T-helper 2 cell treated with Interferon-gamma antibody and Interleukin-4, amounts not matched to agents 100 ng/mL and 5 ng/mL, for 36 hours (primary cell): ENCODE measurements around the gene GAB3. TPM values are rescaled to one million over a fixed set of nuclear protein-coding genes. Genes with fewer than 3 reads are reported as not detected.

ENCODE experiments used
- intact Hi-C: fragments of 100-400 bp; cut with micrococcal nuclease; formaldehyde crosslinking; loops from one replicate; pipeline ENCODE4 v1.15.1; 2023
- total RNA-seq: library from RNA; stranded (reverse); gene quantifications from 2 replicates; pipeline ENCODE4 v1.2.3, GENCODE V29; 2022

Gene GAB3
- total RNA-seq, 1 donor from 2014 or later = 8.6 TPM

DNA sequence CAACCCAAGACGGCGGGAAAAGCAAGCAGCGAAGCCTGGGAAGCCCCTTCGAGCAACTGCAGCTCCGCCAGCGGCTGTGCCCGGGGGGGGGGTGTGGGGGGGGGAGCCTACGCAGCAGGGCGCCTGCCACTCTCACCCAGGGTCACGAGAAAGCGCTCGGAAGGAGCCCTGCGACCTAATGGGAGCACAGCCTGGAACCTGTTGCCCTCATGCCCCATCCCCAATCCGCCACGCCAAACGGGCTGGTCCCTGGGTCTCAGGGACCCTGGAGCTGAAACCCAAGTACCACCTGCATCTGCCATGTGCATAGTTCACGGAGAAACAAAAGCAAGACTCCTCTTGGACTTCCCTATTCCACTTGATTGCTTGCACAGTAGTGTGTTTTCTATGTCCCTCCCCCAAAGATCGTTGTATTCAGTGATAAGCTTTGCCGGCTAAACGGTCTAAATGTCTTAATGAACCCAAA, 359 bp upstream of the GAB3 start:
- intact Hi-C loops = no loop called here

DNA sequence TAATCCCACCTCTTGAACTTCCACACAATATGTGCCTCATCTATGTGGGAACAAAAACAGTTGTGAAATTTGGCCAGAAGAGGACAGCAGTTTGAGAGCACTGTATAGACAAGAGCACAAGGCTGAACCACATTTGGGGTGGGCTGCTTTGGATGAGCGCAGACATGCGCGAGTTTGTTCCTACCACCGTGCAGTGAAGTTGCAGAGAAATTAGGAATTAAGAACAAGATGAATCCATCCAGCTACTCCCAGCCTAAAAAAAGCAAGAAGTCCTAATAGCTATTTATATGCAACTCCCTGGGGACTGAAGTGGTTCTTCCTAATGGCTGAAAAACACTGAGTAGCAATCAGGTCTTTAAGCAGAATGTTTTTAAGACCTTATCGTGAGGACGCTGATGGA, 1.0 kb downstream of the GAB3 start:
- intact Hi-C loops = loop anchor here (1.0 kb wide), 1 partner anchor 91 kb away; no protein-coding TSS in a partner anchor

DNA sequence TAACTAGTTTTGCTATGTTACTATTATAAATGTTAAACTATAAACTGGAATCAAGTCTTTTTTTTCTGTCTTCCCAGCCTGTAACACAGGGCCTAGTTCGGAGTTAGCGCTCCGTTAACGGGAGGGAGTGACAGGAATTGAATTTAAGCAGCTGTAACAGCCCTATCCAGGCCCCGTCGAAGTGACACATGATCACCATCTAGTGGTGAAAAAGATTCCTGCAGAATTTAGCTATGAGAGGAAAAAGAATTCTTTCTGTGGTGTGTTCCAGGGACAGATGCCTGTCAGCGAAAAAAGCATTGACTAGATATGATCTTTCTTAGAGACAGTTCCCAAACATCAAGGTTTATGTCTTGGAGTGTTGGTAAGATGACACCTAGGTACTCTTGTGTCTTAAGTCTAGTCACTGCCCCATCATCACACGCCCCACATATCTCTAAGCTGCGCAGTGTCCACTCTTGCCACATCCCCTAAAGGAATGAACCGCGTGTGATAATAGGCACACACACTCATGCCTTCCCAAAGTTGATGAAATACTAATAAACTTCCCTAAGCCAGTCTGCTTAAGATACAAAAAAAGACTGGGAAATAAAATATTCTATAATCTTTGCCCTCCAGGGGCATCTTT, 2.1 kb downstream of the GAB3 start:
- intact Hi-C loops = loop anchor here (1.0 kb wide), 2 partner anchors 24 to 34 kb away; no protein-coding TSS in a partner anchor

DNA sequence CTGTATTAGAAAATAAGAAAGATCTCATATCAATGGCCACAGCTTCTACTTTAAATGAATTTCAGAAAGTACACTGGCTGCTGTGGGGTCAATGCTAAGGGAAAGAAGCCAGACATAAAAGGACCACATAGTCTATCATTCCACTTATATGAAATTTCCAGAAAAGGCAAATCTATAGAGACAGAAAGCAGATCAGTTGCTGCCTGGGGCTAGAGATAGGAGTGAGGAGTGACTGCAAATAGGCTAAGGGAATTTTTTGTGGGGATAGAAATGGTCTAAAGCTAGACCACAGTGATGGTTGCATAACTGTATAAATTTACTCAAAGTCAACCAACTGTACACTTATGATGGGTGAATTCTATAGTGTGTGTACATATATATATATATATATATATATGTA, 8.3 kb downstream of the GAB3 start:
- intact Hi-C loops = no loop called here

DNA sequence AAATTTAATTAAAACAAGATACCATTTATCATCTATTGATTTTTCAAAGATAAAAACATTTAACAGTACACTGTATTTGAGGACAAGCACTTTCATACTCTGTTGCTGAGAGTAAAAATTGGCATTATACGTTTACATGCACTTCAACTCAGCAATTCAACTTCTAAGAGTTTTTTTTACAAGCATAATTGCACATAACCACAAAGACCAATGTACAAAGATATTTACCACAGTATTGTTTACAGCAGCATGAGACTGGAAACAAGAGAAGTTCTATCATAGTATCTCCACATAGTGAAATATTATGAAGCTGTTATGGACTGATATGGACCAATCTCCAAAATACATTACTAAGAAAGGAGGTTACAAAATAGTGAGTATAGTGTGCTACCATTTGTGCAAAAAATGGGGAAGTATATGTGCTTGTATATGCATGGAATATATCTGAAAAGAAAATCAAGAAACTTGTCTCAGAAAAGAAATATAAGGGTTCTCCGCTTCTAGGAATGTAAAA, 10.9 kb downstream of the GAB3 start:
- intact Hi-C loops = no loop called here

DNA sequence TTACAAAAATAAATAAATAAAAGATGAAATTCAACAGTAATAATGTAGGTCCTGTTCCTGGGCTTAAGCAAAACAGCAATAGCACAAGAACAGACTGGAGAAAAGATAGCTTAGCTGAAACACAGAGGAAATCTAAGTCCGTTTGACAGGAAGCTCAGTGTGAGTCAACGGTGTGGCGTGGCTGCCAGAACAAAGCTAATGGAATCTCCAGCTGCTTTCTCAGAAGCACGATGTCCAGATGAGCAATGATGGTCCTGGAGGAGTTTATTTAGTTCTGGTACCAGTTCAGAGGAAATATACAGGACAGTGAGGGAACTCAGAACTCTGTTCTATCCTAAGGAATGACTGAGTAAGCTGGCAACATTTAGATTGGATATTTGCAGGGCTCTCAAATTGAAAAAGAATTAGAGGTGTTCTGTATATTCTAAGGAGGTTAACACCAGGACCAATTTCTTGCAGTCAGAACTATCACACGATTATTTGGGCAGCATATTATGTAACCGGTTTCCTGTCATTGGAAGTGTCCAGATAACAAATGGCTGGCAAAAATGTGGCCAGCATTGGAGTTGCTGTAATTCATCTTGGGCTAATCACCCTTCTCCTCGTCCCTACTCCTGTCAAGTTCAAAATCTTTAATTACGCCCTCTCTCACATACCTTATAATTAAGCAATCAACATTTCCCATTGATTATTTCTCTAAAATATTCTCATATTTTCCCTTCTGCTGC, 12.7 kb downstream of the GAB3 start:
- intact Hi-C loops = no loop called here

DNA sequence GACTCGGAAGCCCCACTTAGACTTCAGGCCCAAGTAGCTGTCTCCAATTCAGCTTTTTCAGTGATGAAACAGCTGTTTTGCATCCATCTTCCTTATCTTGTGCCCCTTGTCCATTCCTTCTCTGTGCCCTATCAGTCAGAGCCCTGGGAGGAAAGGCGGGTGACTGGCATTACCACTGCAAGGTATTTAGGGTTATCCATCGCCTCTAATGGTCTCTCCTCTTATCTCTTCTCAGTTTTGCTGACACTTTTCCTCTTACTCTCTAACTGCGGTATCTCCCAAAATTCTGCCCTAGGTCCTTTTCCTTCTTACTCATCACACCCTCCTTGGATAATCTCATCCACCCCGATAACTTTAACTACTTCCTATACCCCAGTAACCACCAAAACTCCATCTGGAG, 13.7 kb downstream of the GAB3 start:
- intact Hi-C loops = no loop called here

DNA sequence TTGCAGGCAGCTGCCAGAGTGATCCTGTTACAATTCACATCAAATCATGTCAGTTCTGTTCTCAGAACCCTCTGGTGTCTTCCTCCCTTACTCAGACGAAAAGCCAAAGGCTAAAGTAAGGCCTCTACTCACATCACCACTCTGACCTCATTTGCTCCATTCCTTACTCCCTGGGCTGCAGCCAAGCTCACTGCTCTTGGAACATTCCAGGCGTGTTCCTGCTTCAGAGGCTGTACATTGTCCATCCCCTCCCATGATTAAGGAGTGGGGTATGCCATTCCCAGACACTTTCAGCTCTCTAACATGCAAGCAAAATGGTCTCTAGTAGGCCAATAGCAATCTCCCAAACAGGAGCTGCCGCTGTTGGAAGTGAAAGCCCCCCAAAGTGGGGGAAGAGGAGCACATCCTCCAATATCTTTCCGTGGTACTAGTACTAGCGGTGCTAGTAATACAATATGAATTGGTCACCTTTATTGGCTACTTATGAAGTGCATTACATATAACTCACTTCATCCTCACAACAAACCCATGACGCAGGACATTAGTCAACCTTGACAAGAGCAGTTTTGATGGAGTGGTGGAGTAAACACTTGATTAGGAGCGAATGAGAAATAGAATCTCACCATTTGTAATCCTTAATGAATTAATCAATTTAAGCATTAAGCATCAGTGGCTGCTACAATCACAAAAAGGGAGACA, 15.0 kb downstream of the GAB3 start:
- intact Hi-C loops = no loop called here

DNA sequence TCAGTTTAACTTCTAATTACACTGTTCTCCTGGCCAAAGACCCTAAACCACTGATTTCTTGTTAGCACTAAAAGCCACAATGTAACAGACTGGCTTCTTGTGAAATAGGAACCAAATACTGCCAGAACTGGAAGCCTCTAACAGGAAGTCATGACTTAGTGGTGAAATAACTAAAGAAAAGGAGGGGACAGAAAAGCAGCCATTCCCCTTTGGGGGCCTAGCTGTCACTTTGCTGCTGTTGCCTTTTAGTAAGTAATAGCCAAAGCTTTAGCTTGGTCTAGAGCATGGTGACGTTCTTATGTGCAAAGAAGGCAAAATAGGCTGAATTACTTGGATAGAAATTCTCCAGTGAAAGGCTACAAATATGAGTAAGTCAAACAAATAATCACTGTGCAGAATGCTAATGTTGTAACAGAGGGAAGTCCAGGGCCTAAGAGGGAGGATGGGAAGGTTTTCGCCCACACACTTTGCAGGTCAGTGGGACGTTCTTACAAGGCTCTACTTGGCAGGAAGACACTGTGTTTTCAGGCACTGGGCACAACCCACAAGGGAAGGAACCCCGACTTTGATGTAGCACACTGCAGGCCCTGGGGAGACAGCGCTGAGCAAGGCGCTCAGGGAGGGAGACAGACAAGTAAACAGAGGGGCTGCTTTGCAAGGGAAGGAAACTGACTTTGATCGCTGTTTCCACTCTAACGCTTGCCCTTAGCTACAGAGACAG, 16.7 kb downstream of the GAB3 start:
- intact Hi-C loops = no loop called here

DNA sequence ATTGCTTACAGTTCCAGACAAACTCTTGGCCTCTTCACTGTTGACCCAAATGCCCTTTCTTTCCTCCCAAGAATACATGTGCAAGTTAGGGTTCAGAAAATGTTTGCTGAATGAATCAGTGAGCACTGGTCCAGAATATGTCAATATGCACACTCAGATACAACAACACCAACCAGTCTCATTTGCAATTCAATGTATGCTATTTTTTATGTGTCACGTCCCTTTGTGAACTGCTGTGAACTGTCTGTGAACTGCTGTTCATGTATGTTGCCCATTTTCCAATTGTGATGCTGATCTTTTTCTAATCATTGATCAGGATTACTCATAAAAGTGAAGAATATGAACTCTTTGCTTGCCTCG, 17.8 kb downstream of the GAB3 start:
- intact Hi-C loops = no loop called here

DNA sequence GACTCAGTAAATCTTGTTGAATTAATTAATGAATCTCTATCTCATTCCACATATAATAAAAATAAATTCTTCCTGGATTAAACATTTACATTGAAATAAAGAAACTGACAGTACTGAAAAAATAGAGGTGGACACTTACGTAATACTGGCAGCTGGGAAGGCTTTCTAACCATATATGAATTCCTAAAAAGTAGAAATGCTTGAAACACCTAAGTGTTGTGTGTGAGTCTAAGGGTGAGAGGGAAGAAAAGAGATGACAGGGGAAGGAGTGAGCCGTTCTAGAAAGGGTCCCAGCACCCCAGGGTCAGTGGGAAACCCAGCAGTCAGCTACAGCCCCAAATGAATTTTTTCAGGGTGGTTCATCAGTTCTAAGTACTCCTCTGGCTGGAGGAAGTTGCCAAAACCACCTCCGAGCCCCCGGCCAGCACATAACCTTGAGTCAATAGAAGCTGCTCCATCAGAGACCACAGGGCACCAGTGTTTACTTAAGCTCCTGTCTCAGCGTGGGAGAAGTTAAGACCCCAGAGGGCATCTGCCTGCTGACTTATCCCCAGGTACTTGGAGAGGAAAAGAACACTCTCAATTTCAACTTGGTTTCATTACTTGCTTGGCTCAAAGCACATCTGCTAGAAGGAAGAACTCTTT, 18.3 kb downstream of the GAB3 start:
- intact Hi-C loops = no loop called here

DNA sequence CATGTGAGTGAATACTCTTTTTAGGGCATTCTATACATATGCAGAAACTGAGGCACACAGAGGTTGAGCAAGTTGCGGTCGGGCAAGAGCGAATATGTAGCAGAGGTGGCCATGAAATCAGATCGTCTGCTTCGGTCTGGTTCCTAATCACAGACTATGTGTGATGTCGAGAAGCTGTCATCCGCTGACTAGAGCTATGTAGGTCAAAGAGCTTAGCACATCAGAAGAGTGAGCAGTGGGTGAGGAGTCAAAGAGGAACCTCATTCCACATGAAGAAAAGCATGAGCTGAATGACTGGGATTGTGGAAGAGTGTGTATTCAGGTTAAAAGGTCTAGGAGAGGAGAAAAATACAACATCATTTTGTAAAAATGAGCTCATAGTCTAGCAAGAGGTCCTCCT, 19.0 kb downstream of the GAB3 start:
- intact Hi-C loops = no loop called here

DNA sequence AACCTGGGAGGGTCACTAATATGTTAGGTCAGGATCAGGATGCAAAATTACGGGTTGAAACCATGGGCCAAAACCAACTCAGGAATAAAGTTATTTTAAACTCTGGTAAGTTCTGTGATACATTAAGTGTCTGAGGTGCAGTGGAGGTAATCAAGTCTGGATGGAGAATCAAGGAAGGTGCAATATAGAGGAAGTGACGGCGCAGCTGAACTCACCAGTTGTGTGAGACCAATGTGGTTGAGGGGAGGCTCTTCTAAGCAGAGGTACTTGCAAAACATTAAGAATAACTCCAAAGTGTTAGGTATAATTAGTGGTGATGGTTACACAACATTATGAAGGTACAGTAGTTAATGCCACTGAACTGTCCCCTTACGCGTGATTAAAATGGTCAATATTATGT, 19.7 kb downstream of the GAB3 start:
- intact Hi-C loops = no loop called here

DNA sequence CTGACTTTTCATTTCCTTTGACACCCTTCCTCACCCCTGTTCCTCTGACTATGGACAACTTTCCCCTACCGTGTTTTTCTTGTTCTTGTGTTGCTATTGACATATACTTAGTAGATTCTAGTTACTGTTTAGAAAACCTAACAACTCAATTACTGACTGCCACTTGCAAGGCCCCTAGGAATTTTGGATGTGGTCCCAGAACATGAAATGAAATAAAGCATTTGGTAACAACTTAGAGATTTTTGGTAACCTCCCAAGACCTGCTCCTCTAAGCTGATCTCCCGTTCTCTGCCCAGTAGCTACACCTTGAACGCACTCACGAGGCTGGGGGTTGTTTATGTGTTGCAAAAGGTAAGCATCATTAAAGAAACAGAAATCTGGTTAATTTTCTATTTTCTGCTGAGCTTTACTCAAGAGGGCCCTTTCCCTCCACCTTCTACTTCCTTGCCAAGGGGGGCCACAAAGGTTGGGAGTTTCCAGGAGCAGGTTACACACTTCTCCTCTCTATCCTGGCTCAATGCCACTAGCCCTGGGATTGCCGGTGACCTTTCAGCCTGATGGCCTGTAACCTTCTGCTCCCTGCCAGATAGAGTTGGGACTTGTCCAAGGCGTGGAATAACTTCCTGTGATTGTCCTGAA, 20.5 kb downstream of the GAB3 start:
- intact Hi-C loops = no loop called here

DNA sequence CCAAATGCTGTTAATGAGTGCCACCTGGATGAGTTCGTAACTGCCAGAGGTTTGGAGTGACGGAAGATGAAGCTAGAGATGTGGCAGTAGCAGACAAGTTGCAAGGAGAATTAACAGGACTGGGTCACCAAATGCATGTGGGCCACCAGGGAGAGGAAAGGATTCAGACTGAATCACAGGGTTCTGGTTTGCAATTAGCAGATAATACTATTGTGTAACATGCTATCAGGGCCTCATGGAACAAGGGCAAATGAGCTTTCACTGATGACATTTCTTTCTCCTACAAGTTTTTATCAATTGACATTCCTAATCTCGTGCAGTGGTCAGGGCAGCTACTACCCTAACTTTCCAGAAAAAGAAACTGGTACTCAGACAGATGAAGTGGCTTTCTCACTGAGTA, 21.4 kb downstream of the GAB3 start:
- intact Hi-C loops = no loop called here

DNA sequence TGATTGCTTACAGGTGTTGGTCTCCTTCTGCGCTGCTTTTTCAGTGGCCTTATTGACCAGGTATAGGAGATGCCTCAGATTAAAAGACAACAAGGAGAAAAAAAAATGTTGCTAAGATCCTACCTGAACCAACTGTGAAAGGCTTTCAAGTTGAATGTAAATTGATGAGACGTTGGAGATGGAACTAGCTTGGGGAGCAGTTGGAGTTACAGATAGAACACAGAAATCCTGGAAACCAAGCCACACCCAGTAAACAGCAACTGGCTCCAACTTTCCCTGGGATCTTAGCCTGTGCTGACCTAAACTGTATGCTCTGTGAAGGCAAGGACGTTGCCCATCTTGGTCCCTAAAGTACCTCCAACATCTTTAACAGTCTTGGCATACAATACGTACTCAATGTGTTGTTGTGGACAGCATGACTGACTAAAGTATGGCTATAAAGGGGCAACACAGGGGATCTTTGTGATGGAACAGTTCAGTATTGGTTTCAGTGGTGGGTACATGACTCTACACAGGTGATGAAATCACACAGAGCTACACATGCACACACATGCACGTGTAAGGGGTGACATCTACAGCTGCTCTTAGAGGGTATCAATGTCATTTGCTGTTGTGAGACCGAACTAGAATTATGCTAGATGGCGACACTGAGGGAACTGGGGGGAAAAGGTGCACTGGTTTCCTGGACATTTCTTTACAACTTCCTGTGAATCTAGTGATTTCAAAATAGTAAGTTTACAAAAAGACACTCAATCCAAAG, 22.3 kb downstream of the GAB3 start:
- intact Hi-C loops = no loop called here

DNA sequence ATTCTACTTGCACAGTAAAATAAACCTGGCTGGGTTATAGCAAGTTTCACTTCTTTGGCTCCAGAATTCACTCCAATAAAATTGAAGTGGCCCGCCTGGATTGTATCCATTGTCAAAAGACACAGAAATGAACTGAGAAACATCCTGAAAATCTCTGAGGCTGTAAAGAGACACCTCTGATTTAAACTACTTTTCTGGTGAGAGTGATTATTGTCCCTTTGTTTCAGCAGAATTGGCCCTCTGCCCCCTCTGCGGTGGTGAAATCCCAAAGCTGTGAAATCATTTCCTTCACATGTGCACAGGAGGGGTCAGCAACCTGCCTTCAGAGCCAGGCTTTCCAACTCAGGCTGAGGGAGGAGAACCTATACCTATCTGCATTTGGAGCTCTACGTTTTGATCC, 23.0 kb downstream of the GAB3 start:
- intact Hi-C loops = no loop called here

DNA sequence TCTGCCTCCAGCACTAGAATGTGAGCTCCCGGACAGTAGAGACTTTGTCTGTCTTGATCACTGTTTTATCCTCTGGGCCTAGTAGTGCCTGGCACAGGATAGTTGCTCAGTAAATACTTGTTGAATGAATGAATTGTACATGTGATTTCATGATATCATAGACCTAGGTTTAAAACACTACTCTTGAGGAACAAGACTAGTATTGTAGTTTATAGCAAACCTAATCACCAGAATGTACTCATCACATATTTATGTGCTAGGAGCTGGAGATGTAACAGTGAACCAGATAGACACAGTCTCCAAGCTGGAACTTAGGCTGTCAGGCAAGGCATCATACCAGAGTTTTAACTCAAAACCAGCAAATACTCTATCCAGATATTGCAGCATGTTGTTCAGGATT, 23.5 kb downstream of the GAB3 start:
- intact Hi-C loops = no loop called here

DNA sequence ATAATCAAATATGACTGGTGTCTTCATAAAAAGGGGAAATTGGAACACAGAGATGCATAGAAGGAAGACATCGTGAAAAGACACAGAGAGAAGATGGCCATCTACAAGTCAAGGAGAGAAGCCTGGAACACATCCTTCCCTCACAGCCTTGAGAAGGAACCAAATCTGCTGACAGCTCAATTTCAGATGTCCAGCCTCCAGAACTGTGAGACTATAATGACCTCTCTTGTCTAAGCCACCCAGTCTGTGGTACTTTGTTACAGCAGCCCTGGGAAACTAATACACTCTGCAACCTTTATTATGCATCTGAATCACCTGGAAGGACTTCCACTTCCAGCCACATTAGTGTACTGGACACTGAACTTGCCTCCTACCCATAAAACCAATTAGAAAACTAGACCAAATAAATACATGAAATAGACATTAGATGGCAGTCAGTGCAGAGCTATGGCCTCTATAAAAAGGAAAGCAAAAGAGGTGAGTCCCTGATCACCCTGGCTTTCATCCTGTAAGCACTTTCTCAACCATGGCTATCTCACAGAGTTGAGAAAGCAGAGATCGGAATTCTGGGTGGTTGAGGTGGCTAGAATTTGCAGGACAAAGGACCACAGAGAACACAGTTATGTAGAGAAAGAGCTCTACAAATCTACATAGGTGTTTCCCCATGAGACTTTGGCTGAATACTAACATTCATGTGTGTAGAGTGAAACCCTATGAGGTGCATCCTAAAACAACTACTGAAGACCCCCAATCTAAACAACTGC, 25.7 kb downstream of the GAB3 start:
- intact Hi-C loops = loop anchor here (1.0 kb wide), 1 partner anchor 23 kb away; no protein-coding TSS in a partner anchor
